ENCODE measurements around the gene ZNF804B. TPM values are rescaled to one million over a fixed set of nuclear protein-coding genes. Genes with fewer than 3 reads are reported as not detected.

ZNF804B gene
- polyA plus RNA-seq, 3 donors, result 0.28 to 0.46 (median 0.43) TPM

DNA sequence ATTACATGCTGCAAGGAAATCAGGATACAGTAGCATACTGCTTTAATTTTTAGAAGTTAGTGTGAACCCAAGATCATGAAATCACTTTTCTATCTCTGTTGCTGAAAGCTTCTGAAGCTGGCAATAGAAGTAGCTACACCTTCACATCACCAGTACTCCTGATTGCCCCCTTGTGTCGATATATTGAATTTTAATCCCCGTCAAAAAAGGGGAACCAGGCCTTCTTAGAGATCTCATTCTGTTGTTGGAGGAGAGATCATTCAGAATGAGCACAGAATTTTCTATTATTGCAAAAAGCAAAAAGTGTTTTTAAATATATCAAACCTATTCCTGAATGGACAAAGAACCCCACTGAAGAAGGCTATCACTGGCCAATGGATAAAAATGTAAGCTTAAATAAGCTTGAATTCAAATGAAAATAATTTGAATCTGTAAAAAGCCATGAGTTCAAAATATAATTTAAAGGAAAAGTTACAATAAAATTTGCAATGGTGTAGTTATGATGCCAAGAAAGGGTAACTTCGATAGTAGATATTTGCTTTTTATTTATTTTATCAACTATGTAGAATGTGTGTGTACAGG is 75.7 kb downstream of the ZNF804B start:
- peak in 1 of 3 donors; percentile 10 for DNase-seq (ENCODE audit: low read depth in 3 of 3, low spot score in 2 of 3)

DNA sequence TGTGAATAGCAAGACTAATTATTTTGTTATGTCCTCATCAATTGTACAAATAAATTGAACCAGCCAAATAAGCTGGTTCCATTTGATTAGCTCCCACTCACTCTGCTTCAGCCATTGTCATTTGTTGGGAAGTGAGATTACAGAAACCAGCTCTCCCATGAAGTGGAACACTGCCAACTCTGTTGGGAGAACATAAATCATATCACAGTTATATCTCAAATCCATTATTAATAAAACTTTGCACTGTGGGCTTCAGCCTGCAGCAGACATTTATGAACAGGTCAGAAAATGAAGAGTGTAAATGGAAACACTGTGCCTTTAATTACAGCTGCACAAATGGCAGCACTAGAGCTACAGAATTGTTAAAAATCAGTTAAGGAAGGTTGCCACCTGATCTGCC is 82.7 kb downstream of the ZNF804B start:
- no peak for DNase-seq (ENCODE audit: low read depth in 3 of 3, low spot score in 2 of 3)

DNA sequence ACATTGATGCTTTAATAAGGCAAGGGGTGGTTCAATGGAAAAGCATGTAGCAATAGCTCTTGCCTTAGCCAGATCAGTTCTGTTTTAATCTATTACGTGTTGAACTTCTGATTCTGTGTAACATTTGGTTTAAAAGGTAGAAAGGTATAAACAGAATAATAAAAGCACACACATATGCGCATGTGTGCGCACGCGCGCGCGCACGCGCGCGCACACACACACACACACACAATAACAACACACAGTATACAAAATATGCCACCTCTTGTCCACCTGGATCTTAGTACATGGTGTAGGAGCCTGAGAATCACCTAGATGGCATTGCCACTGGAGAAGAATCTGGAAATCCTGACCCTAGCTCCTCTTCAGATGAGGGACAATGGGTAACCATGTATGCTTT is 85.6 kb downstream of the ZNF804B start:
- no peak for DNase-seq (ENCODE audit: low read depth in 3 of 3, low spot score in 2 of 3)

DNA sequence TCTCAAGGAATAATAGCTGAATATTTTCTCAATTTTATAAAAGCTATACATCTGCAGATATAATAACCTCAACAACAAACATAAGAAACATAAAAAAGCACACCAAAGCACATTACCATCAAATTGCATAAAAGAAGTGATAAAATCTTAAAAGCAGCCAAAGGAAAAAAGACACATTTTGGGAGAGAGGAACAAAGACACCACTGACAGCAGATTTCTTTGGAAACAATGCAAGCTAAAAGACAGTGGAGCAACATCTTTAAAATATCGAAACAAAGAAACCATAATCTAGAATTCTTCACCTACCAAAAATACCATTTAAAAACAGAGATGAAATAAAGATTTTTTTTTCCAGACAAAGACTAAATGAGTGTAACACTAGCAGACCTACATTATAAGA is 91.7 kb downstream of the ZNF804B start:
- no peak for DNase-seq (ENCODE audit: low read depth in 3 of 3, low spot score in 2 of 3)

DNA sequence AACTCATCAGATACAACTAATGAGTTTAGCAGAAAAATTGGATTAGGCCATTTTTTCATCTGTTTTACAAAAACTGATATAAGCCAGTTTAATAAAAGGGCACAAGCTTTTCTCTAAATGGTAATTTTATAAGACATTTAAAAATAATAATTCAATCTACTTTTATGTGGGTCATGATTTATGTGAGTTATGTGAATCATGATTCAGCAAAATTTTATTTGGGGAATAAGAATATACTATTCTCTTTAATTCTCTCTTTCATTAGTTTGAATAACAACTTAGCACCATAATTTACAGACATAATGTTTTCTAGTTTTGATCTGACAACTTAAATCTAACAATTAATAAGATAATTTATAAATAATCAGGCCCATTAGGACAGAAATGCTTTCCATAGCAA is 99.8 kb downstream of the ZNF804B start:
- DNase-seq (ENCODE audit: low read depth in 3 of 3, low spot score in 2 of 3), result no peak

DNA sequence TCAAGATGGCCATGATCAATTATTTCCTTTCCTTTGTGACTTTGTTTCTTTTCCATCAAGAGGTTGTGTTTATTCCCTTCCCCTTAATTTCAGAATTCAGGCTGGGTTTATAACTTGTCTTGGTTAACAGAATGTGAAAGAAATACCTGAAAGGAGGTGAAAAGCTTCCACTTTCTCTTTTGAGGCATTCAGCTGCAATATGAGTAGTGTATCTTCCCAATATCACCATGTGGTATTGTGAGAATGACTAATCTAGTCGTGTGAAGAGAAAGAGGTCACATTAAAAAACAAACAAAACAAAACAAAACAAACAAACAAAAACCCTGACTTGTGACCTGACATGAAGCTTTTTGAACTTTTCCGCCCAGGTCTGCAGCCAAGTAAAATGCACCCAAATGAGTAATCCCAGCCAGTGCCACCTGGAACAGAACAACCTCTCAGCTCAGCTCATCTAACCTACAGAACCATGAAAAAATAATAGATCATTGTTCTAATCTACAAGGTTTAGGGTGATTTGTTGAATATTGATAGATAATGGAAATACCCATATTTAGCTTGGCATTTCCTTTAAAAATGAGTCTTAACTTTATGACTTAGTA is 106.9 kb downstream of the ZNF804B start:
- DNase-seq (ENCODE audit: low read depth in 3 of 3, low spot score in 2 of 3), result no peak

DNA sequence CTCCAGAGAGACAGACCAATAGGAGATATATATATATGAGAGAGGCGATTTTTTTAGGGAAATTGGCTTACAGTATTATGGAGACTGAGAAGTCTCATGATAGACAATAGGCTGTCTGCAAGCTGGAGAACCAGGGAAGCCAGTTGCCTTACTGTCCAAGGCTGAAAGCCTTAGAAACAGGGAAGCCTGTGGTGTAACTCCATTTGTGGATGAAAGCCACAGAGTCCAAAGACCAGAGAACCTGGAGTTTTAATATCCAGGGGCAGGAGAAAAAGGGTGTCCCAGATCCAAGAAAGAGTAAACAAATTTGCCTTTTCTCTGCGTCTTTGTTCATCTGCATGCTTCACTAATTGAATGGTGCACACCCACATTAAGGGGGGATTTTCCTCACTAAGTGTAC is 107.7 kb downstream of the ZNF804B start:
- DNase-seq (ENCODE audit: low read depth in 3 of 3, low spot score in 2 of 3), result no peak

DNA sequence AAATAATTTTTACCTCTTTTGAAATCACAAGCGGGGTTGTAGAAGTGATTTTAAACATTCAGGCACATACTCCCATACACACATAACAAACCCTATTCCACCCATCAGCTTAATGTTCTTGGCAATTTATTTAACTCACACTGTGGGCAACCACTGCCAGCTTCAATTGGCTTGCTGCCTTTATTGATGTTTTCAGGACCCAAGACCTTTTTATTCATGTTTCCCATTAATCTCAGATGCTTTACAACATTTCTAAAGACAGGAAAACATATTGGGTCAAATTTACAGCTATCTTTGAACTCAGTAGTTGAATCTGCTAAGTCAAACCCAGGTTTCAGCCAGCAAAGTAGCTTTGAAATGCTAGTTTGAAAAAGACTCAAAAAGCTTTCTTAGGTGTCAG is 109.0 kb downstream of the ZNF804B start:
- no peak for DNase-seq (ENCODE audit: low read depth in 3 of 3, low spot score in 2 of 3)

DNA sequence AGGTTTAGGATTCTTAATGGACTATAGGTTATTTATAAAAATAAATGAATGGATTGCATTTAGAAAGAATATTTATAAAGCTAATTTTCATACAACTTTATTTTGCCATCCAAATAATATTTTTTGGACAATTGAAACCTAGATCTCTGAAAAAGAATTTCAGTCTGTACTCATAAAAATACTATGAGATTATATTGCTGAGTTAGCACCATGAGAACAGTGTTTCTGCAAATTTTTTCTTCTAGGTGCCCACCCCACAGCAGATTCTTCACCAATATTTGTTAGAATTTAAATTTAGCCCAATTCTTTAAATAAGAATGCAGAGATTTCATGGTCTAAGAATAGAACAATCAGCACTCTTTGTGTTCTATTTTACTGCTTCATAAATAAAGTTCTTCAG is 121.6 kb downstream of the ZNF804B start:
- no peak for DNase-seq (ENCODE audit: low read depth in 3 of 3, low spot score in 2 of 3)

DNA sequence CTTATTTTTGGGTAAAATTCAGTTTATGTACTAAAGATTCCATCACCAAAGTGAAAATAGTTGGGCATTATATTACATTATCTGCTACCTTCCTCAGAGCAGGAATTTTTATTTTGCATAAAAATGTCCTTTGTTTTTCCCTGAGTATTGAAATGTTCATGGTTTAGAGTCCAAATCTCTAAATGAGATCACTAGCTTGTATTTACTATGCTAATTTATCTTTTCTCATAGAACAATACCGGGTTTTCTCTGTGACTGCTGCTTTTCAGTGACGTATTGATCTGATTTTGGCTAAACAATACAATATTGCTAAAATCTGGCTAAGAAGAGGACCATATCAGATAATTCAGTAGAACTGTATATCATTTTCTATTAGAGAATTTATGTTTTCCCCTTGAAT is 125.6 kb downstream of the ZNF804B start:
- no peak for DNase-seq (ENCODE audit: low read depth in 3 of 3, low spot score in 2 of 3)

DNA sequence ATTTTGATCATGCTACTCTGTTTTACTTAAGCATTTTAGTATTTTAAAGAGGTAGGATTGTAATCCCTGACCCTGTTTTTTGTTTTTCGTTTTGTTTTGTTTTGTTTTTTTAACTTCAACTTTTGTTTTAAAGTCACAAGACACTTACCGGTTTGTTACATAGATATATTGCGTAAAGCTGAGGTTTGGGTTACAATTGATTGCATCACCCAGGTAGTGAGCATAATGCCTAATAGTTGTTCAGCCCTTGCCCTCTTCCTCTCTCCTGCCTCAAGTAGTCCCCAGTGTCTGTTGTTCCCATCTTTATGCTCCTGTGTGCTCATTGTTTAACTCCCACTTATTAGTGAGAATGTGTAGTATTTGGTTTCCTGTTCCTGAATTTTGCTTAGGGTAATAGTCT is 129.2 kb downstream of the ZNF804B start:
- no peak for DNase-seq (ENCODE audit: low read depth in 3 of 3, low spot score in 2 of 3)

DNA sequence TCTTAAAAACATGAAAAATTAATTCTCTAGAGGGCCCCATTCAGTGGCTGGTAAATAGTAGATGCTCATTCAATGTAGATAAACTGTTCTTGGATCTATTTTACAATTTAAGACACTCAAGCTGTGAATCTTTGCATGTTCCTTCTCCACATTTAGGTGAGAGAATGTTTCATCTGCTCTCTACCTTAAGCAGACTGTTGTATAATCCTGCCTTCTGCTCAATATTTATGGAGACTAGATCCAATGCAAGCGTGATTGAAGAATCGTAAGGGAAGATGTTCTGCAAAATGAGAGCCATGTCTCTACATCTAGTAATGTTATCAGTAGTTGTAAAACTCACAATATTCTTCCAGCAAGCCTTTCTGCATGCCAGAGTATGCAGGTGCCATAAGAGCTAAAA is 151.0 kb downstream of the ZNF804B start:
- DNase-seq (ENCODE audit: low read depth in 3 of 3, low spot score in 2 of 3), result no peak

DNA sequence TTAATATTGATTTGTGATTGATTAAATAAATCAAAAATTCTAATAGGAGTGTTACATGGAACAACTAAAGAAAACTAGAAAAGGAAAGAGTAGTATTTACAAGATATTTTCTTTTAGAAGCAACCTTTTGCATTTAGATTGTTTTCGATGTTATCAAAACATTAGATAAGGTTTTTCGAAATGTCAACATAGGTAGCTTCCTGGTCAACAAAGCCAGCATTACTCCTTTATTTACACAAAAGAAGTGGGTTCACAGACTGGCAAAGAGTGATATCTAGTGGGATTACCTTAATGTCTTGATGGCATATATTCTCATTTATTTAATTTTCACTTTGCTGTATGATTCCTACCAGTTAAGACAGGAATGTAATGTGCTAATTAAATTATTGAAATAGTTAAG is 153.4 kb downstream of the ZNF804B start:
- no peak for DNase-seq (ENCODE audit: low read depth in 3 of 3, low spot score in 2 of 3)

DNA sequence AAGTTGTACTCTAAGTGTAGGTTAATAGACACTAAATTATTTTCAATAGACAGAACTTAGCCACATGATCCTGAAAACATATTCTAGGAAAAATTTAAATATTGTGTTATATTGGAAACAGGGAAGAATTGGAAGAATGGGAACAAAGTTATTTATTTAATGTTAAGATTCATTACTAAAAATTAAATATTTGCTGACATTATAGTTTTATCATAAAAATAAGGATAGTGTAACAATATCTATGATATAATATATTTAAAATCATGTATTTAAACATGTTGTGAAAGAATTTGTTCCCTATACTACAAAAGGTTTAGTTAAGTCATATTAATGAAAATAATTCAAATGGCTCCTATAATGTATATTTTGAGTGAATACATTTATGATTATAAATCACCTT is 156.1 kb downstream of the ZNF804B start:
- DNase-seq (ENCODE audit: low read depth in 3 of 3, low spot score in 2 of 3), result no peak

DNA sequence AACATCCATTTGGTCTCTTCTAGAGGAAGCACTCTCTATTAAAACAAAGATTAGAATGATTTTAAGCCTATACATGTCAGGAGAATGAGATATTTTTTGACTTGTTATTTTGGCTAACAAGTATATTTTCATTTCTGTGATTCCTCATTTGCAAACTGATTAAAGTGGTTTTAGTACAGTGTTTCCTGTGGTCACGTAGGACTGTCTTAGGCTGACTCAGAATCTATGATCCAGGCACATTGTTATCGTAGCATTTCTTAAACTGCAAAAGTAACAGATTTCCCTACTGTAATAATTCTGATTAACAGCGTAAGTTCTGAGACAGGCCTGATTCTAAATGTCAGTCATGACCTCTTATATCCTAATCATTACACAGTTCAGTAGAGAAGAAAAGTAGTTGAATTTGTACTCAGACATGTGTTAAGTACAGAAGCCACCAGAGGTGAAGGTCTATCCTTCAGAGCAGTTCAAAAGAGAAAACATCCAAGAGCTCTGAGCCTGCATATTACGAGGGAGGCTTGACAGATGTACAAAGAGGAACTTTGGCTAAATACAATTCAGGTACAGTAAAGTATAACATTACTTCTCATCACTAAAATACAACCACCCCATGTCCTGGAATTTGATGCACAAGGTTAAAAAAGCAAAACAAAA is 160.1 kb downstream of the ZNF804B start:
- DNase-seq (ENCODE audit: low read depth in 3 of 3, low spot score in 2 of 3), result no peak

DNA sequence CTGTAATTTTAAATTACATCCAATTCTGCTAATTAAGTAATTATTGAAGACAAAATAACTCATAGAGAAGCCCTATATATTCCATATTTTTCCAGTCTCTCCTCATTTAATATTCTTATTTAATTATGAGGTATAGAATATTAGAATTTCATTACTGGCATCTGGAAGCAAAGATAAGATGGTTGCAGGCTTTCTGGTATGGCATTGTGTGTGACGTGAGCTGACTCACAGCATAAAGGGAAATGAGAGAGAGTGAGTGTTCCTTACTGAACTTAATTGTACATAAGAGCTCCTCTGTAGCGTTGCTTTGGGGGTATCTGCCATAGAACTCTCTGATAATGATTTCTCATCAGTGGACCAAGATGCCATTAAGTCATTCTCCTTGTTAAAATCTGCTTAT is 163.4 kb downstream of the ZNF804B start:
- DNase-seq (ENCODE audit: low read depth in 3 of 3, low spot score in 2 of 3), result no peak

DNA sequence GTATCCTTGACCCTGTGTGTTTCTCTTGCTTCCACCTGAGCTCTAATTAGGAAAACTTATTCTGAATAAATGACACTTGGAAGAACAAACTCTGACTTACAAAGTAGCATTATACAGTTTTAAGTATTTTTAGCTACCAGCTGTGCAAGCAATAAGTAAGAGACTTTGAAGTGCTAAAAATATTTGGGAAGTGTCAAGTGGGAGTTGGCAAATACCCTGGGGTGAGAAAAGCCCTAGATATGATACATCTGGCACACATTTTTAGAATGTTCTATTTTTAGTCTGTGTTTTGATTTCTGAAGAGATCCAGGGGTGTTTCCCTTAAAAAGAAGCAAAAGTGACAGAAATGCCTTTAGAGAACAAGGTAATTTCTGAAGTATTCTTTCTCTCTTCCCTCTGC is 168.8 kb downstream of the ZNF804B start:
- no peak for DNase-seq (ENCODE audit: low read depth in 3 of 3, low spot score in 2 of 3)

DNA sequence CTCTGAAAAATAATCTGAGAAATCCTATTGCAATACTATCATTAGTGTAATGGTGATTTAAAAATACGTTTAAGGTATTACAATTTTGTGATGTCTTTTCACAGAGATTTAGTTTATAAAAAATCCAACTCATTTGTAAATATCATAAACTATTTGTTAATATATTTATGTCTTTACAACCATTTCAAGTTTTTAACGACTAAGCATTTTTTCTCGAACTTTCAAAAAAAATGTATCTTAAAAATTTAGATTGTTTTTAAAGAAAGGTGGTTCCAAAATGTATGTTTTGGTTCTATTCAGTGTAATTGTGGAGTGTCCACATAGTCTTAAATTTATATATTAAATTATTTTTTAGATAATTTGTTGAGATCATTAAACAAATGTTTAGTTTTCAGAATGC is 170.2 kb downstream of the ZNF804B start:
- DNase-seq (ENCODE audit: low read depth in 3 of 3, low spot score in 2 of 3), result no peak

DNA sequence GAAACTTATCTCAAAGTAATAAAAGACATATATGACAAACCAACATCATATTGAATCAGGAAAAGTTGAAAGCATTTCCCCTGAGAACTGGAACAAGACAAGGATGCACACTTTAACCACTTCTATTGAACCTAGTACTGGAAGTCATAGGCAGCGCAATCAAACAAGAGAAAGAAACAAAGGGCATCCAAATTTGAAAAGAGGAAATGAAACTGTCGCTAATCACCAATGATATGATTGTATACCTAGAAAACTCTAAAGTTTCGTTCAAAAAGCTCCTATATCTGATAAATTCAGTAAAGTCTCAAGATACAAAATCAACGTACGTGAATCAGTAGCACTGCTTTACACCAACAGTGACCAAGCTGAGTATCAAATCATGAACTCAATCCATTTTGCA is 173.8 kb downstream of the ZNF804B start:
- no peak for DNase-seq (ENCODE audit: low read depth in 3 of 3, low spot score in 2 of 3)

DNA sequence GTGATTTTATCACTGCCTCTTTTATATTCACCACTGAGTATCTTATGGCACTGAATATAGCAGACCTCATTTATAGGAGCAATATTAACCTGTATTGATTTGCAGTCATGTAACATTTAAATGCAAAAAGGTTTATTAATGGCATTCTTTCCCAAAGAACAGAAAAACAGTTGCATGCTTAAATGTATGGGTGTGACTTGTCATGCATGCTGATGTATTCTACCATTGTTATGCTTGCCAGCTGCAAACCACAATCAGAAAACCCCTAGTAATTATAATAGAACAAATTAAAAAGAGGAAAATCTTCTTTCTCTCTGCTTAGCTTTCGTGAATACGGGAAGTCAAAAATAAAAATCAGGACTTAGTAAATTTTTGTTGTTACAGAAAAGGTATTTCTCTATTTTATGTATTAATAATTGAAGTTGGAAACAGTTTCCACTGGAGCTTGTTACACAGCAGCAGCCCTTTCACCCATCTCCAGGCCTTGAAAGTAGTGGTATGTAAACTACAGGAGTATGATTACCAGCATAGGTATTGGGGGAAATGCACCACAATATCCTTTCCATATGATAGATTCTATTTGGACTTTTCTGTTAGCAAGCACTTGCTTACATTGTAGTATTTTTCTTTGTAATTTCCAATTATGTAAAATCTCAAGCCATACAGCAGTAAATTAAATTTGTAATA is 183.5 kb downstream of the ZNF804B start:
- DNase-seq (ENCODE audit: low read depth in 3 of 3, low spot score in 2 of 3), result no peak

DNA sequence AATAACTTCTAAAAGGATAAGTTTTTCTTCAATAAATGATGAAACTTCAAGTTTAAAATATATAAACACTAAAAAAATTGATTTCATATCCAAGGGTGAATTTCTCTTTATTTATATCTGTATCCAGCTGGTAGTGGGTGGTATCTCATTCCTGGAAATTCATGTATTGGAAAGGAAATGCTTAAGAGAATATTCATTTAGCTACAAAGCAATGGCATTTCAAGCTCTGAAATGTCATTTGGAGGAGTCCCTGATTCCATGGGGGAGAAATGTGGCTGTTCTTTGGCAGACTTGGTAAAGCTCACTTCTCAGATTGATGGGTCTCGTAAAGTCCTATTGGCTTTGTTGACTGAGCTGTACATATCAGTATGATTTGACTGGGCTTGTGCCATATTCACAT is 192.3 kb downstream of the ZNF804B start:
- no peak for DNase-seq (ENCODE audit: low read depth in 3 of 3, low spot score in 2 of 3)

DNA sequence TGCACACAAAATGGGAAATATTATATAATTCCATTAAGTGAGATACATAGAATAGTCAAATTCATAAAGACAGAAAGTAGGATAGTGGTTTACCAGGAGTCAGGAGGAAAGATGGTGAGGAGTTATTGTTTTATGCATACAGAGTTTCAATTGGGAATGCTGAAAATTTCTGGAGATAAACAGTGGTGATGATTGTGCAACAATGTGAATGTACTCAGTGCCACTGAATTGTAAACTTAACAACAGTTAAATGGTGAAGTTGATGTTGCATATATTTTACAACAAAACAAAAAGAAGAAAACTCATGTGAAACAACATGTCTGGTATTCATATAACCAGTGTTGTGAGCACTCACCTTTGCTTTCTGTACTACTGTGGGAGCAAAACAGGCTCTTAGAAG is 204.9 kb downstream of the ZNF804B start:
- DNase-seq (ENCODE audit: low read depth in 3 of 3, low spot score in 2 of 3), result no peak
